Neuronal stem cell (in vitro differentiated cells): ENCODE measurements around the gene IL1RAP.

ENCODE experiments used
- DNase-seq: peaks from one replicate; pipeline ENCODE4 v3.0.0-alpha.2; 2013; ENCODE audit warnings: low spot score
- H2AFZ ChIP-seq: one replicate; pipeline ENCODE4 v1.6.1; 2013; ENCODE audit warnings: mild to moderate bottlenecking, low read length, inconsistent platforms
- H2AK5ac ChIP-seq: 2 replicates; pipeline ENCODE4 v1.6.1; 2013; ENCODE audit warnings: low read depth, mild to moderate bottlenecking, inconsistent platforms, low read length, moderate library complexity, mixed read lengths
- H2BK120ac ChIP-seq: 2 replicates; pipeline ENCODE4 v1.6.1; 2013; ENCODE audit warnings: low read depth, mild to moderate bottlenecking, inconsistent platforms, low read length, moderate library complexity, mixed read lengths
- H2BK12ac ChIP-seq: one replicate; pipeline ENCODE4 v1.6.1; 2013; ENCODE audit warnings: low read length, inconsistent platforms
- H2BK15ac ChIP-seq: 2 replicates; pipeline ENCODE4 v1.6.1; 2013; ENCODE audit warnings: mild to moderate bottlenecking, low read length, inconsistent platforms, mixed read lengths
- H2BK5ac ChIP-seq: one replicate; pipeline ENCODE4 v1.6.1; 2013; ENCODE audit warnings: inconsistent platforms, mild to moderate bottlenecking, low read length, moderate library complexity
- H3K14ac ChIP-seq: one replicate; pipeline ENCODE4 v1.6.1; 2013; ENCODE audit warnings: low read length, inconsistent platforms
- H3K18ac ChIP-seq: 2 replicates; pipeline ENCODE4 v1.6.1; 2013; ENCODE audit warnings: low read length, inconsistent platforms
- H3K23ac ChIP-seq: 2 replicates; pipeline ENCODE4 v1.6.1; 2013; ENCODE audit warnings: low read depth, mild to moderate bottlenecking, mixed read lengths, low read length, inconsistent platforms; ENCODE audit not compliant: poor library complexity
- H3K27ac ChIP-seq: replicated peaks from 3 replicates; pipeline ENCODE4 v1.5.1; 2013; ENCODE audit warnings: low read length, inconsistent platforms
- H3K27me3 ChIP-seq, 3 experiments: 2 replicates each; pipeline ENCODE4 v1.6.1; 2013; ENCODE audit warnings: low read length in 3 of 3, mild to moderate bottlenecking in 2 of 3, inconsistent platforms in 1 of 3, low read depth in 1 of 3, mixed read lengths in 1 of 3, moderate library complexity in 1 of 3; ENCODE audit not compliant: control insufficient read depth in 3 of 3, insufficient read depth in 3 of 3
- H3K36me3 ChIP-seq, 2 donors: replicated peaks in 1 of 2; 2 replicates each; pipeline ENCODE4 v1.6.1; 2013; ENCODE audit warnings: low read length in 2 of 2; ENCODE audit not compliant: control insufficient read depth in 2 of 2, insufficient read depth in 2 of 2
- H3K4ac ChIP-seq: 2 replicates; pipeline ENCODE4 v1.6.1; 2013; ENCODE audit warnings: inconsistent platforms, mild to moderate bottlenecking, low read length, moderate library complexity
- H3K4me1 ChIP-seq, 2 donors: 1 replicate in 1 of 2; 2 replicates in 1 of 2; pipeline ENCODE4 v1.6.1; 2013; ENCODE audit warnings: low read length in 2 of 2, low read depth in 1 of 2; ENCODE audit not compliant: control insufficient read depth in 2 of 2, insufficient read depth in 1 of 2
- H3K4me2 ChIP-seq: one replicate; pipeline ENCODE4 v1.6.1; 2013; ENCODE audit warnings: mild to moderate bottlenecking, low read length, inconsistent platforms; ENCODE audit not compliant: insufficient read depth, poor library complexity, severe bottlenecking
- H3K4me3 ChIP-seq, 2 donors: 2 replicates each; pipeline ENCODE4 v1.5.1; 2013; ENCODE audit warnings: low read length in 2 of 2, mild to moderate bottlenecking in 2 of 2, inconsistent platforms in 1 of 2, moderate library complexity in 1 of 2
- H3K79me1 ChIP-seq: one replicate; pipeline ENCODE4 v1.6.1; 2013; ENCODE audit warnings: low read depth, mild to moderate bottlenecking, inconsistent platforms, low read length, moderate library complexity
- H3K9ac ChIP-seq: one replicate; pipeline ENCODE4 v1.6.1; 2013; ENCODE audit warnings: mild to moderate bottlenecking, low read depth, low read length, inconsistent platforms; ENCODE audit not compliant: poor library complexity
- H3K9me3 ChIP-seq, 2 donors: replicated peaks in 1 of 2; 2 replicates each; pipeline versions ENCODE3 to v1.6.1; 2013; ENCODE audit warnings: low read length in 2 of 2, mild to moderate bottlenecking in 2 of 2, inconsistent platforms in 1 of 2, low read depth in 1 of 2, mixed read lengths in 1 of 2, moderate library complexity in 1 of 2; ENCODE audit not compliant: control insufficient read depth in 2 of 2, insufficient read depth in 1 of 2
- H4K8ac ChIP-seq: one replicate; pipeline ENCODE4 v1.6.1; 2013; ENCODE audit warnings: low read depth, mild to moderate bottlenecking, inconsistent platforms, low read length, moderate library complexity
- H4K91ac ChIP-seq: one replicate; pipeline ENCODE4 v1.6.1; 2013; ENCODE audit warnings: low read length, low read depth, mild to moderate bottlenecking, inconsistent platforms; ENCODE audit not compliant: poor library complexity
- WGBS, 2 donors: extraction: QIAGEN DNeasy Blood & Tissue Kit; methylation state at CpG; one replicate each; pipeline ENCODE4 v1.1.7; 2013; ENCODE audit warnings: missing lambda C conversion rate in 2 of 2, mixed read lengths in 1 of 2; ENCODE audit not compliant: insufficient read length in 2 of 2, insufficient replicate concordance in 1 of 2; ENCODE audit errors: extremely low coverage in 2 of 2; 5-methylcytosine and 5-hydroxymethylcytosine counted together

Gene IL1RAP

DNA sequence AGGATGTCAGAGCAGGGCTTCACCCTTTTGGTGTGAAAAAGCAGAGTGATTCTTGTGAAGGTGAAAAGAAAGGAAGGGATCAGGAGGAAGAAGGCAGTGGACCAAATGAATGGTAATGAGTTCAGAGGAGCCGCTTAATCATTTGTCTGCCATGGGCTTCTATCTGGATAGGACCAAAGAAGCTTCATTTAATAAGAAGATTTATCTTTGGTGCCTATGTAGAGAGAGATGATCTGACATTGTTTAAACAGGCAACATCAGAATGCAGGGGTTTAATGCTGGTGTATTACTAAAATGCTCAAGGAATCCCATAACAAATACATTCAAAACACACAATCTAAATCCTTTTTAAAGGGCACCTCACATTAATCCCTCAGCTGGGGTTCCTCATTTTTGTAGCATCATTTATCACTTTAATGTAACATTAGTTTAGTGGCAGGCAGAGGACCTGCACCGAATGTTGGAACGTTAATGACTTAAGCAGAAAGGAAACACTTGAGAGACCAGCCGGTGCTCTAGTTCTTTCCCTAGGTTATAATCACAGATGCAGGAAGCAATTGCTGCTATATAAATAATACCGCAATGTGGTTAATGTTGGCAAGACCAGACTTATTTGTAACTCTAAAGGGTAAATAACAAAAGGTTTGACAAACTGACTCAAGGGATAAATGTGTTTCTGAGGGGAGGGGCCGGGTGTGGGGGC, 27.9 kb upstream of the IL1RAP start:
- Histone ChIP-seq H2AK5ac (no peak overlapping the region), H3K23ac (no peak overlapping the region), H3K27me3 (no peaks in the 10 kb centered on the region), H3K9me3 (no peaks in the 10 kb centered on the region), H2BK15ac (no peak overlapping the region), H3K4me1 (peaks cover 0 to 1% of the 10 kb centered on the region in 2 donors), H3K4me2 (no peak overlapping the region), H3K79me1 (no peaks in the 10 kb centered on the region), H3K18ac (no peak overlapping the region), H2AFZ (no peak overlapping the region), H3K14ac (no peak overlapping the region), H3K4ac (no peak overlapping the region), H2BK120ac (no peak overlapping the region), H3K4me3 (no peak overlapping the region), H3K27ac (no peak overlapping the region), H3K9ac (no peak overlapping the region), H2BK5ac (no peak overlapping the region), H4K8ac (no peak overlapping the region), H2BK12ac (no peak overlapping the region), H3K36me3 (no peaks in the 10 kb centered on the region), H4K91ac (no peak overlapping the region)
- no CpG with 5 or more reads among the region's 6 CpGs for WGBS, 2 donors
- DNase-seq: no peak

DNA sequence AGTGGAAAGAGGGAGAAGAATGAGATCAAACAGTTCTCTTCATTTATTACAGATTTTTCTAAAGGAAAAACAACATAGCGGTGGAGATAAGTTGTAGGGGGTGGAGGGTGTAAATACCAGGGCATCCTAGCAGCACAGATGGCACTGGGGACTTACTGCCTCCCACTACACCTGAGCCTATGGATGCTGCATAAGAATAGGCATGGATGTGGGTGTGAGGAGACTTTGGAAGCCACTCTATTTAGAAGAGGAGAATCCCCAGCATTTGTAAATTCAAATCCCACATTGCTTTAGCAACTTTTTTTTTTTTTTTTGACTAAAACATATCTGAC, 27.4 kb upstream of the IL1RAP start:
- Histone ChIP-seq H4K91ac (no peak overlapping the region), H3K9ac (no peak overlapping the region), H2BK12ac (no peak overlapping the region), H4K8ac (no peak overlapping the region), H2BK5ac (no peak overlapping the region), H3K27me3 (peaks cover 0 to 3% (median 0%) of the 10 kb centered on the region in 3 experiments), H3K4me3 (no peak overlapping the region), H2BK15ac (no peak overlapping the region), H3K14ac (no peak overlapping the region), H2BK120ac (no peak overlapping the region), H3K4me2 (no peak overlapping the region), H3K27ac (no peak overlapping the region), H3K4ac (no peak overlapping the region), H3K4me1 (peaks cover 0 to 1% of the 10 kb centered on the region in 2 donors), H2AK5ac (no peak overlapping the region), H3K23ac (no peak overlapping the region), H3K36me3 (no peaks in the 10 kb centered on the region), H3K18ac (no peak overlapping the region), H2AFZ (no peak overlapping the region), H3K79me1 (no peaks in the 10 kb centered on the region), H3K9me3 (no peaks in the 10 kb centered on the region)
- no peak for DNase-seq
- WGBS, 2 donors: no CpG with 5 or more reads among the region's 1 CpG

DNA sequence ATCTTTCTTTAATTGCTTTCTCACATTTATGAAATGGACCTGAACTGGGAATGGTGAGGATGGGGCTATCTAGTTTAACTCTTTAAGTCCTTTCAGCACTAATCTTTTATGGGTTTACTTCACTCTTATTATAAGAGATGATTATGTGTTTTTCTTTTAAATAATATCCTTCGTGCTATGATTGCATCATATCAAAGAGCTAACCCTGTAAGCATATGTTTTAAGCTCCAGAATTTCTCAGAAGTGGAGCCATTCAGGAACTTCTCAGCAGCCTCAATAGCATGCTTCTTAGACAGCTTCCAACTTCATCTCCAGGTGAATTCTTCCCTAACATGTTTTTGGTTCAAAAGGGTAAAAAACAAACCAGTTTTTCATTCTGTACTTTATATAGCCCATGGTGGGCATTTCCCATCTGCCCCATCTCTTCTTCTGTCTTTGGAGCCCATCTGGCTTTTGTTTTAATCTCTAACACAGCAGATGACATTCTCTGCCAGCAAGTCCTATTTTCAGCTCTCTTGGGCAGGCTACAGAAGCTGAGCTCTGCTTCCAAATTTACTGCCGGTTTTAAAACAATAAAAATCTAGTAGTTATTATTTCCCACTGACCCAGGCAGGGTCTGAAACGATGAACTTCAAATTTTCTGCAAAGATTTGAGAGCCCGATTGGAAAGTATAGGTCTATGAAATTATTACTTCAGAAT, 26.8 kb upstream of the IL1RAP start:
- no peaks in the 10 kb centered on the region for H3K9me3 ChIP-seq
- H3K18ac ChIP-seq: no peak overlapping the region
- H3K9ac ChIP-seq: no peak overlapping the region
- H3K23ac ChIP-seq: no peak overlapping the region
- no peak overlapping the region for H2BK120ac ChIP-seq
- no peak overlapping the region for H2AK5ac ChIP-seq
- H3K4ac ChIP-seq: no peak overlapping the region
- H3K14ac ChIP-seq: no peak overlapping the region
- no peak overlapping the region for H3K4me3 ChIP-seq
- H2BK5ac ChIP-seq: no peak overlapping the region
- H3K79me1 ChIP-seq: no peaks in the 10 kb centered on the region
- no peak overlapping the region for H4K8ac ChIP-seq
- no peak for DNase-seq
- no peak overlapping the region for H4K91ac ChIP-seq
- no CpG with 5 or more reads among the region's 4 CpGs for WGBS, 2 donors
- H3K27me3 ChIP-seq: peaks cover 0 to 3% (median 0%) of the 10 kb centered on the region in 3 experiments
- H2BK12ac ChIP-seq: no peak overlapping the region
- no peak overlapping the region for H2AFZ ChIP-seq
- H2BK15ac ChIP-seq: no peak overlapping the region
- peaks cover 0 to 1% of the 10 kb centered on the region in 2 donors for H3K4me1 ChIP-seq
- H3K4me2 ChIP-seq: no peak overlapping the region
- H3K36me3 ChIP-seq: no peaks in the 10 kb centered on the region
- no peak overlapping the region for H3K27ac ChIP-seq

DNA sequence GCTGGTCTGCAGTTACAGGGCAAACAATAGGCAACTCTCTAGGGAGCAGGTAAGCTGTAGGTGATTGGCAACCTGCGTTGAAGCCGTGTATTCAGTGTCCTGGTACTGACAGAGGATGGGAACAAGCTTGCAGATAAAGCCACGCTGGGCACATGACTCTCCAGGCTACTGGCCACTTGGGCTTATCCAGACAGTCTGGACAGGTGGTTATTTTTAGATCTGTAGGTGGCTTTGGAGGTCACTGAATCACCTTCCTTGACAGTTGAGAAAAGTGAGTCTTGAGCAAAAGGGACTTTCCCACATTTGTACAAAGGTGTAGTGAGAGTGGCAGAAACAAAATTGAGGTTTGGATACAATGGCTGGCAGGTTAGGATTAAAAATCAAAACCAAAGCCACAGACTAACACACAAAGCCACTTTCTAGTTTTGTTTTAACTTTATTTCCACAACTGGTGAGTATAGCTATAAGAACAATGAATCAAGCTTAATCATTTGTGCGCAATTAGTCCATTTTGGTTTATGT, 22.3 kb upstream of the IL1RAP start:
- no peak overlapping the region for H3K9ac ChIP-seq
- no CpG with 5 or more reads among the region's 4 CpGs for WGBS, 2 donors

More for the DNA sequence above, 22.3 kb upstream of the IL1RAP start:
- Histone ChIP-seq H2BK12ac (no peak overlapping the region), H3K27me3 (peaks cover 0 to 3% (median 0%) of the 10 kb centered on the region in 3 experiments), H2AK5ac (no peak overlapping the region), H4K8ac (no peak overlapping the region), H3K4me3 (no peak overlapping the region), H3K27ac (no peak overlapping the region), H3K18ac (peak overlapping the region; percentile 19), H2BK15ac (no peak overlapping the region), H3K79me1 (no peaks in the 10 kb centered on the region), H2AFZ (no peak overlapping the region), H3K4me2 (no peak overlapping the region), H3K9me3 (no peaks in the 10 kb centered on the region), H3K14ac (no peak overlapping the region), H3K4ac (peak overlapping the region; percentile 76), H2BK5ac (no peak overlapping the region), H3K23ac (no peak overlapping the region), H3K4me1 (no peaks in the 10 kb centered on the region), H4K91ac (no peak overlapping the region), H2BK120ac (no peak overlapping the region), H3K36me3 (no peaks in the 10 kb centered on the region)
- DNase-seq: no peak
